HEK293 (cell line): ENCODE results near the gene B3GALT5.
"Not testable (repeated sequence)": the region's sequence is repeated elsewhere in the genome, so short reads cannot be mapped to it uniquely, and the experiment has no call there.

Source experiments
- CTCF ChIP-seq: fragments of 450-650 bp; formaldehyde crosslinking; IDR thresholded peaks from 2 replicates; pipeline ENCODE4 v1.5.1; 2016; ENCODE audit warnings: missing biosample characterization, missing genetic modification characterization
- REST ChIP-seq: fragments of 450-650 bp; formaldehyde crosslinking; IDR thresholded peaks from 2 replicates; pipeline ENCODE4 v1.5.1; 2016; ENCODE audit warnings: missing biosample characterization, missing genetic modification characterization
- ZFP3 ChIP-seq: fragments of 450-650 bp; formaldehyde crosslinking; IDR thresholded peaks from 2 replicates; pipeline ENCODE4 v1.5.1; 2016; ENCODE audit warnings: low read depth, missing biosample characterization, missing genetic modification characterization
- ZNF121 ChIP-seq: fragments of 450-650 bp; formaldehyde crosslinking; IDR thresholded peaks from 2 replicates; pipeline ENCODE4 v1.5.1; 2016; ENCODE audit warnings: missing biosample characterization, missing genetic modification characterization
- ZNF274 ChIP-seq, 2 experiments: fragments of 200-500 bp in 1 of 2; fragments of 450-650 bp in 1 of 2; sonication (Bioruptor generic) in 1 of 2; formaldehyde crosslinking in 1 of 2; IDR thresholded peaks; 2 replicates each; pipeline versions ENCODE4 v1.5.1 to v1.6.1; 2014 to 2016; ENCODE audit warnings: borderline replicate concordance in 1 of 2, inconsistent platforms in 1 of 2, low read length in 1 of 2, missing biosample characterization in 1 of 2, missing genetic modification characterization in 1 of 2
- ZNF473 ChIP-seq: fragments of 450-650 bp; formaldehyde crosslinking; IDR thresholded peaks from 2 replicates; pipeline ENCODE4 v1.5.1; 2017; ENCODE audit warnings: missing biosample characterization, missing genetic modification characterization
- ZNF555 ChIP-seq: fragments of 450-650 bp; formaldehyde crosslinking; conservative IDR thresholded peaks from 2 replicates; pipeline ENCODE4 v1.5.1; 2017; ENCODE audit warnings: missing biosample characterization, mild to moderate bottlenecking, missing genetic modification characterization, inconsistent platforms

- not testable (repeated sequence) for TF ChIP-seq ZNF555 (tag by site-specific recombination); ZFP3 (tag by site-specific recombination); CTCF (tag by site-specific recombination); ZNF473 (tag by site-specific recombination); REST (tag by site-specific recombination); ZNF121 (tag by site-specific recombination); ZNF274 (IDR thresholded peaks at IDR 0.05; ENCODE audit: low read length); ZNF274 (tag by site-specific recombination; IDR thresholded peaks at IDR 0.05; ENCODE audit: borderline replicate concordance)
Observed at GRCh38 chr21:39689860-39690259, 77.1 kb downstream of the B3GALT5 start.
